IPS-NIHi7 (cell line): Measurements from ENCODE around the gene NCBP1.

Source experiments
- DNase-seq: peaks from one replicate; pipeline ENCODE4 v3.0.0; 2012; ENCODE audit warnings: mixed read lengths; ENCODE audit errors: extremely low spot score

The NCBP1 gene

GRCh38 chr9:97625620-97626019 is 8.0 kb upstream of the NCBP1 start:
- DNase-seq: no peak

DNA sequence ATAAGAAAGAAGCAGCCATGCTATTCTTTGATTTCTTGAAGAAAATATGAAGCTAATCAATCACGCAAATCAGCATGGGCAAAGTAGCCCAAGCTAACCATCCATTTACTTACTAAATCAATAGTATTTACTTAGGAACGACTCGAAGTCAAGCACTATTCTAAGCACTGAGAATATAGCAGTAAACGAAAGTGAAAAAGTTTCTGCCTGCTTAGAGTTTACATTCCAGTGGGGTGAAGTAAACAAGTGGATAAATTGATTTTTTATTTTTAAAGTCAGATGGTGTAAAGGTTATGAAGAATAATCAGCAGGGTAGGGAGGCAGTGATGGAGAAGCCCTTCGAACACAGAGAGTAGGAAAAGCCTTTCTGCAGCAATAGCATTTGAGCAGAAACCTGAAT is 6.0 kb upstream of the NCBP1 start:
- DNase-seq: no peak

GRCh38 chr9:97628668-97629067 is 5.0 kb upstream of the NCBP1 start:
- no peak for DNase-seq

DNA sequence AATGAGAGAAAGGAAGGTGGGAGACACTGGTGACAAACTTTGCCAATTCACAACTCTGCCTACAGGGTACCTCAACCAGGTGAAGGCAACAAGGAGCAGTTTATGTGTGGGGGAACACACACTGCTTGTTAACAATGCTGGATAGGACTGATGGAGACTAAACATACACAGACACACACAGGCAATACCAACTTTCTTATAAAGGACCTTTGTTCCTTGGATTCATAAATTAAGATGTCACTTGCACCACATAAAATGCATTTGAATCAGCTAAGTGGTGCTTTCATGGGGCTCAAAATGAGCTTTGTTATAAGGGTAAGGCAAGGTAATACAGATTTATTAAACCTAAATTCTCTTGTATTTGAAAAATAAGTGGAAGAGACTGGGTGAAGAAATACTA is 4.5 kb upstream of the NCBP1 start:
- no peak for DNase-seq

- DNase-seq: no peak
Observed at GRCh38 chr9:97630591-97630990, 3.0 kb upstream of the NCBP1 start.

DNA sequence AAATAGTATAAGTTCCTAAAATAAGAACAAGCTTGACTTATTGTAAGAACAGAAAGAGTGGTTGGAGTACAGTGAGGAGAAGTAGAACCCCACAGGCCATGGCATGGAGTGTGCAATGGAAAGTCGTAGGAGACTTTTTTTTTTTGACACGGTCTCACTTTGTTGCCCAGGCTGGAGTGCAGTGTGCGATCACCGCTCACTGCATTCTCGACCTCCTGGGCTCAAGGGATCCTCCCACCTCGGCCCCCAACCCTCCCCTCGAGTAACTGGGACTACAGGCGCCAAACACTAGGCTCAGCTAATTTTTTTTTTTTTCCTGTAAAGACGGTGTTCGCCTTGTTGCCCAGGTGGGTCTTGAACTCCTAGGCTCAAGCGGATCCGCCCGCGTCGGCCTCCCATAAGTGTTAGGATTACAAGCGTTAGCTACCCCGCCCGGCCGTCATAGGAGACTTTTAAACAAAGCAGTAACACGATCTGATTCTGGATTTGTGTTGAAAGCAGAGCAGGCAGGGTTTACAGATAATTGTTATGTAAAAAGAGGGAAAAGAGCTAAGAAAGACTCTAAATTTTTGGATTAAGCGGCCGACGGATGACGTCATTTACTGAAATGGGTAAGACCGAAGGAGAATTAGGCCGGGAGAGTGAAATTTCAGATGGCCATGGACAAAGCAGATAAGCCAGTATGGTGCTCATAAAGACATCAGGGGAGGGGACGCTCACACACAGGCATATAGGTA is 1.2 kb upstream of the NCBP1 start:
- DNase-seq: peak; percentile 24

DNA sequence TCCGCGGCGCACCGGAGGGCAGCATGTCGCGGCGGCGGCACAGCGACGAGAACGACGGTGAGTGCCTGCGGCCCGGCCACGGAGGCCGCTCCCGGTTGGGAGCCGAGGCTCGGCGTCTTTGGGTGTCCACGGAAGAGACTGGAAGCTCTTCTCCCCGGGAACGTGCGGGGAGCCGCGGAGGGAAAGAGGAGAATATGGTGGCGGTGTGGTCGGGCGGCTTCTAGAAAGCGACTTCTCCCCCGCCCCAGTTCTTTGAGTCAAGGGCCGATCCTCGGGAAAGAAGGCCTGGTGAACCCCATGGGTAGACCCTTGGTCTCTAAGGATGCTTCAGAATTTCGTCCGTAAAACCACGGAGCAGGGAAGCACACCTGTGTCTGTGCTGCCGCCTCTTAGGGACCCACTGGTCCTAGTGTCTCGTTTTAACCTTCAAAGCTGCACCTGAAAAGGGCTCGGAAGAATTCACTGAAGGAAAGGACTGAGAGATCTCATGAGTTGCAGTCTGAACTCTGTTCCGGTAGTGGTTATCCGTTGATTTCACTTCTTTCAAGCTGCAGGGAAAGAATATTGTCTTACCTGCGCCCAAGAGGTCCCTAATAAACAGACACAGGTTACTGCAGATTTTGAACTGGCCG is 354 bp downstream of the NCBP1 start:
- no peak for DNase-seq

DNA sequence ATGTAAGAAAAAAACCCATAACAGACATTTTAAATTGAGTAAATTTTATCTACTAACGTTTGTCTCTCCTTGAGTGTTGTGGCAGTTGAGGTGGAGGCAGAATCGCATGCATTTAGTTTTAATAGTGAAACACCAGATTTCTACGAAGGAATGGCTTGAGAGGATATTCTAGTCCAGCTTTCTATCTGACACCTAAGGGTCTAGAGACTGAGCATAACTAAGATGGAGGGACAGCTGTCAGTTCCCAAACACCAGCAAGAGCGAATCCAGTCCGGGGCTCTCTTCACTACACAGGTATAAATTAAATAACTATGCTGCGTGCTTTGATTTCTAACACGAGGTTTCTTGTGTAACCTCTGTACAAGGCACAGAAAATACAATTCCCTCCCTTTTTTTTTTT is 1.4 kb downstream of the NCBP1 start:
- DNase-seq: no peak

DNA sequence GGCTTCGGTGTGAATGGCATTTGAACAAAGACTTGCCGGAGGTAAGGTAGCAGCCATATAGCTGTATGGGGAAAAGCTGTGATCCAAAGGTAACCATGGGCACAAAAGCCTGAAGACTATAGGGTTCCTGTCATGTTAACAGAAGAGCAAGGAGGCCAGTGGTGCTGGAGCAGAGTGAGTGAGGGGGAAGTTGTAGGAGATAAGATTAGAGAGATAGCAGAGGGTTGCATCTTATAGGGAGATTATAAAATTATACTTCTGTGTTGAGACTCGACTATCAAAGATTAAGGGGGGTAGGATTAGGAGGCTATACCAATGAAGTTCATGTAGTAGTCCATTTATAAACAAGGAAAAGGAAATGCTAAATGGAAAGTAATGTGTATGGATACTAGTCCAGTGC is 3.3 kb downstream of the NCBP1 start:
- no peak for DNase-seq

GRCh38 chr9:97638666-97639065 is 5.0 kb downstream of the NCBP1 start:
- DNase-seq: no peak

- no peak for DNase-seq
Observed at GRCh38 chr9:97640325-97640724, 6.7 kb downstream of the NCBP1 start.

DNA sequence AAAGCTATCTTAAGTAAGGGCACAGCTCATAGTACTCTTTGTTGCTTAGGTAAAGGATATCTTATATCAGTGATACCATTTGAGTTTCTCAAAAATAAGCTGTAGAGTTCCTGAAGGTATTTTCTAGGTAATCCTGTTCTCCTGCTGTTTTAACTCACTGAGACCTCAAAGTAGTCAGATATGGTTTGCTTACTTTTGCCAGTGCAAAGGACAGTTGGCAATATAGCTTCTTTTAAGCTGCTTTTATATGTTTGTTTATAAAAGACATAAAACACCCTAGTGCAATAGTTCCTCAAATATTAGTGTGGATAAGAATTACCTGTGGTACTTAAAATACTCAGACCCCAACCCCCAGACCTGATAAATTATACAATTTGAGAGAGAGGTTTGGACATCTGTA is 12.1 kb downstream of the NCBP1 start:
- DNase-seq: no peak

DNA sequence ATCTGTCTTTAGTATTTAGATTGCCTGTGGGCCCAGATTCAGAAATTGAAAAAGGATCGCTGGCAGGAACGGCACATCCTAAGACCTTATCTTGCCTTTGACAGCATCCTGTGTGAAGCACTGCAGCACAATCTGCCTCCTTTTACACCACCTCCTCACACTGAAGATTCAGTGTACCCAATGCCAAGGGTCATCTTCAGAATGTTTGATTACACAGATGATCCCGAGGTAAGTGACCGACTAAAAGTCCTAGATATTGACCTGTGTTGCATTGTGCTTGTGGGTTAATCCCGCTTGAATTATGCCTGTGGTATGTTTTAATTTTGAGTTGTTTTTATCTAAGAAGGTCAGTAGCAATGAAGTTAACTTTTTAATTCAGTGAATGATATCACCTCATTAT is 14.4 kb downstream of the NCBP1 start:
- DNase-seq: no peak

DNA sequence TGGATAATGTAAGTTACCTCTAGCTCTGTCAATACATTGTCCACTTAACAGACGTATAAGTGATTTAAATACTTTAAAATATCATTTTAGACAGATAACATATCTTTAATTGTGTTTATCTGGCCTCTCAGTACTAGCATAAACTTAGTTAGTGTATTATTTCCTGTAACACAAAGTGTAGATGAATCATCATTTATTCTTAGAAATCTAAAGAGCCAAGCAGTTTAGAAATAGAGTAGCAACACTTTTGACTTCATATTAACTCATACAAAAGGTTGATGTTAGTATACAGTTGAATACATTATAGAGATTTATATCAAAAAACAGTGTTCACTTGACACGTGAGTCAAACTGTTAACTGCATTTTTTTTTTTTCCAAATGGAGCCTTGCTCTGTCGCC is 18.0 kb downstream of the NCBP1 start:
- no peak for DNase-seq

- no peak for DNase-seq
Observed at GRCh38 chr9:97658707-97659106, 25.1 kb downstream of the NCBP1 start.

DNA sequence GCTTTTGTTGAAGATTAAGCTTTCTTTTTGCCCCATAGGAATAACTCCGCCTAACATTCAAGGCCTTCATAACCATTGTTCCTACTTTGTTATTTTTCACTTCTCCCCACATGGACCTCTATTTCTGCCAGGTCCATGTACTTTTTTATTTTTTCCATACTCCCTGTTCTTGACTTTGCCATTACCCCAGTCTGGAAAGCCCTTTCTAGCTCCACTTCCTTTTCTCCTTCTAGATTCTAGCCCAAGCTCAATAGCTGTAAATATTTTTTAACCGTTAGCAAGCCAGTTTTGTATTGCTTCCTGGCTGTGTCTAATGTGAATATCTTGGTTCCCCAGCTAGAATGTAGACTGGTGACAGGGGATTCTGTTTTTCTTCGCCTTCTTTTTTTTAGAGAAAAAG is 26.1 kb downstream of the NCBP1 start:
- no peak for DNase-seq

GRCh38 chr9:97660340-97660739 is 26.7 kb downstream of the NCBP1 start:
- no peak for DNase-seq

- DNase-seq: no peak
Observed at GRCh38 chr9:97660847-97661246, 27.2 kb downstream of the NCBP1 start.

DNA sequence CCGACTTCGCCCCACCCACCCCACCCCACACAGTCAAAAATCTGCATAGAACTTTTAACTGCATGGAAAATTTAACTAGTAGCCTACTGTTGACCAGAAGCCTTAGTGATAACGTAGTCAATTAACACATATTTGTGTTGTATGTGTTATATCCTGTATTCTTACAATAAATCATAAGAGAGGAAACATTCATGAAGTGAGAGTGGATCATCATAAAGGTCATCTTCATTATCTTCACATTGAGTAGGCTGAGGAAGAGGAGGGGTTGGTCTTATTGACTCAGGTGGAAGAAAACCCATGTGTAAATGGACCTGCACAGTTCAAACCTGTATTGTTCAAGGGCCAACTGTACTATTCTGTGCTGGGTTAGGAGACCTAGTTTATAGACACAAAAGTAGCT is 32.1 kb downstream of the NCBP1 start:
- DNase-seq: no peak

DNA sequence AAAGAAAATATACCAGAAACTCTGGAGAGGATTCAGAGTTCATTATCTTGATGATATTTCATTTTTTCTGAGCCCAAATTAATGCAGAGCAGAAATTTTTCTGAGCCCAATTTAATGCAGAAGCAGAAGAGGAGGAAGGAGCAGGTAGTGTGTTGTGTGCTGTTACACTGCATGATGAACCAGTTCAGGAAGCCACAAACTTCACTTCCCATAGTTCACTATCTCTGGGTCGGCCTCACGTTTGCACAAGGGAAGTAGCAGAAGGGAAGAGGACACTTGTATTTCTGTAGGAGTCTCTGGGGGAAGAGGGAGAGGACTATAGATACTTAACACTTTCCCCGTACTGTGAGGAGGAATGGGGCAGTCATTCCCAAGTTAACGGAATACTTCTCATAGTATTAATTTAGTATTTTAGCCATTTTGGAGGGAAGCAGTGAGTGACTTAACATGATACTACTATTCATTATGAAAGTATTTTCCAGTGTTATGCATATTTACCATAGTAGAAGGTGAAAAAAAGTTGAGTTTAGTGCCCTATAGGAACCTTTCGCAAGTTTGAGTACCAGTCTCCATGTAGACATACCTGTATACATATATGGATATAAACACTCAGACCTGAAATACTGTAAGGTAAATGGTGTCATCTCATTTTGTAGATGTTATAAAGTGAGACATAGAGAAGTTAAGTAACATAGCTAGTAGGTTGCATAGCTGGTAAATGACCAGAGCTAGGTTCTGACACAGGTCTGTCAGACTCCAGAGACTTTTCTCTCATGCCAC is 33.5 kb downstream of the NCBP1 start:
- DNase-seq: no peak

GRCh38 chr9:97668485-97668884 is 34.9 kb downstream of the NCBP1 start:
- no peak for DNase-seq

- DNase-seq: no peak
Observed at GRCh38 chr9:97670586-97670985, 37.0 kb downstream of the NCBP1 start.

- DNase-seq: no peak
Observed at GRCh38 chr9:97672403-97672802, 38.8 kb downstream of the NCBP1 start.
